Measurements from ENCODE around the gene CAMK2D. TPM values are rescaled to one million over a fixed set of nuclear protein-coding genes. Genes with fewer than 3 reads are reported as not detected.

CAMK2D gene
- total RNA-seq, 1 experiment from 2014 or later = 35.8 TPM

- H3K4me1 ChIP-seq (ENCODE audit: insufficient read depth, low read length, poor library complexity, severe bottlenecking) = peaks cover 13% of the 10 kb centered on the region
- TF ChIP-seq, protein P1, sequence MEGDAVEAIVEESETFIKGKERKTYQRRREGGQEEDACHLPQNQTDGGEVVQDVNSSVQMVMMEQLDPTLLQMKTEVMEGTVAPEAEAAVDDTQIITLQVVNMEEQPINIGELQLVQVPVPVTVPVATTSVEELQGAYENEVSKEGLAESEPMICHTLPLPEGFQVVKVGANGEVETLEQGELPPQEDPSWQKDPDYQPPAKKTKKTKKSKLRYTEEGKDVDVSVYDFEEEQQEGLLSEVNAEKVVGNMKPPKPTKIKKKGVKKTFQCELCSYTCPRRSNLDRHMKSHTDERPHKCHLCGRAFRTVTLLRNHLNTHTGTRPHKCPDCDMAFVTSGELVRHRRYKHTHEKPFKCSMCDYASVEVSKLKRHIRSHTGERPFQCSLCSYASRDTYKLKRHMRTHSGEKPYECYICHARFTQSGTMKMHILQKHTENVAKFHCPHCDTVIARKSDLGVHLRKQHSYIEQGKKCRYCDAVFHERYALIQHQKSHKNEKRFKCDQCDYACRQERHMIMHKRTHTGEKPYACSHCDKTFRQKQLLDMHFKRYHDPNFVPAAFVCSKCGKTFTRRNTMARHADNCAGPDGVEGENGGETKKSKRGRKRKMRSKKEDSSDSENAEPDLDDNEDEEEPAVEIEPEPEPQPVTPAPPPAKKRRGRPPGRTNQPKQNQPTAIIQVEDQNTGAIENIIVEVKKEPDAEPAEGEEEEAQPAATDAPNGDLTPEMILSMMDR (conservative IDR thresholded peaks at IDR 0.05; ENCODE audit: low read depth, low read length) = no peak
- TF ChIP-seq EZH2 (IDR thresholded peaks at IDR 0.05; ENCODE audit: borderline replicate concordance, low read depth, low read length, poor library complexity, severe bottlenecking) = no peak
- BruUV-seq (replicated peaks) = no TSS peak
- no peaks in the 10 kb centered on the region for H3K9me3 ChIP-seq (ENCODE audit: low read depth, low read length, poor library complexity, severe bottlenecking)
- DNase-seq (ENCODE audit: low spot score) = peak; percentile 38
- CTCF ChIA-PET = no interaction called here
- H3K27ac ChIP-seq (ENCODE audit: low read depth, low read length, poor library complexity, severe bottlenecking) = no peak overlapping the region
- POLR2A ChIA-PET (ENCODE audit: low non-redundant PET) = no interaction called here
- H3K4me3 ChIP-seq (ENCODE audit: low read depth, low read length, poor library complexity, severe bottlenecking) = no peak overlapping the region
- H3K27me3 ChIP-seq (replicated peaks; ENCODE audit: insufficient read depth, low read depth, low read length, poor library complexity) = no peaks in the 10 kb centered on the region
- no peaks in the 10 kb centered on the region for H3K36me3 ChIP-seq (ENCODE audit: insufficient read depth, low read length, poor library complexity, severe bottlenecking)
- intact Hi-C loops (cut with micrococcal nuclease; ENCODE audit: unreplicated experiment) = no loop called here
Measured at GRCh38 chr4:113739197-113739596, 22.3 kb downstream of the CAMK2D start.

GRCh38 chr4:113738251-113738650 is 23.3 kb downstream of the CAMK2D start:
- ChIA-PET CTCF (no interaction called here), POLR2A (ENCODE audit: low non-redundant PET) (no interaction called here)
- H3K27ac ChIP-seq (ENCODE audit: low read depth, low read length, poor library complexity, severe bottlenecking) = no peak overlapping the region
- DNase-seq (ENCODE audit: low spot score) = no peak
- intact Hi-C loops (cut with micrococcal nuclease; ENCODE audit: unreplicated experiment) = no loop called here
- no peaks in the 10 kb centered on the region for H3K27me3 ChIP-seq (replicated peaks; ENCODE audit: insufficient read depth, low read depth, low read length, poor library complexity)
- no TSS peak for BruUV-seq (replicated peaks)
- peaks cover 16% of the 10 kb centered on the region for H3K4me1 ChIP-seq (ENCODE audit: insufficient read depth, low read length, poor library complexity, severe bottlenecking)
- no peak overlapping the region for H3K4me3 ChIP-seq (ENCODE audit: low read depth, low read length, poor library complexity, severe bottlenecking)
- H3K9me3 ChIP-seq (ENCODE audit: low read depth, low read length, poor library complexity, severe bottlenecking) = no peaks in the 10 kb centered on the region
- TF ChIP-seq, protein P1 (conservative IDR thresholded peaks at IDR 0.05; ENCODE audit: low read depth, low read length) = no peak
- no peak for TF ChIP-seq EZH2 (IDR thresholded peaks at IDR 0.05; ENCODE audit: borderline replicate concordance, low read depth, low read length, poor library complexity, severe bottlenecking)
- H3K36me3 ChIP-seq (ENCODE audit: insufficient read depth, low read length, poor library complexity, severe bottlenecking) = no peaks in the 10 kb centered on the region

GRCh38 chr4:113733685-113734084 is 27.9 kb downstream of the CAMK2D start:
- Histone ChIP-seq H3K27me3 (replicated peaks; ENCODE audit: insufficient read depth, low read depth, low read length, poor library complexity) (no peaks in the 10 kb centered on the region), H3K4me1 (ENCODE audit: insufficient read depth, low read length, poor library complexity, severe bottlenecking) (peaks cover 12% of the 10 kb centered on the region), H3K36me3 (ENCODE audit: insufficient read depth, low read length, poor library complexity, severe bottlenecking) (no peaks in the 10 kb centered on the region), H3K9me3 (ENCODE audit: low read depth, low read length, poor library complexity, severe bottlenecking) (no peaks in the 10 kb centered on the region), H3K4me3 (ENCODE audit: low read depth, low read length, poor library complexity, severe bottlenecking) (no peak overlapping the region), H3K27ac (ENCODE audit: low read depth, low read length, poor library complexity, severe bottlenecking) (no peak overlapping the region)
- no TSS peak for BruUV-seq (replicated peaks)
- no peak for DNase-seq (ENCODE audit: low spot score)
- intact Hi-C loops (cut with micrococcal nuclease; ENCODE audit: unreplicated experiment) = no loop called here
- POLR2A ChIA-PET (ENCODE audit: low non-redundant PET) = no interaction called here
- TF ChIP-seq, protein P1 (conservative IDR thresholded peaks at IDR 0.05; ENCODE audit: low read depth, low read length) = no peak
- no peak for TF ChIP-seq EZH2 (IDR thresholded peaks at IDR 0.05; ENCODE audit: borderline replicate concordance, low read depth, low read length, poor library complexity, severe bottlenecking)
- CTCF ChIA-PET = no interaction called here
